HG02973 (cell line): Measurements from ENCODE around the gene MSH5.
A peak's percentile ranks its signal among the peaks of the same experiment; 100 is the strongest.

Experiments
- ATAC-seq: cut with Tn5 transposase; IDR thresholded peaks from one replicate; pipeline ENCODE4 v1.9.1; 2021; ENCODE audit warnings: moderate library complexity; ENCODE audit not compliant: unreplicated experiment

Gene MSH5

DNA sequence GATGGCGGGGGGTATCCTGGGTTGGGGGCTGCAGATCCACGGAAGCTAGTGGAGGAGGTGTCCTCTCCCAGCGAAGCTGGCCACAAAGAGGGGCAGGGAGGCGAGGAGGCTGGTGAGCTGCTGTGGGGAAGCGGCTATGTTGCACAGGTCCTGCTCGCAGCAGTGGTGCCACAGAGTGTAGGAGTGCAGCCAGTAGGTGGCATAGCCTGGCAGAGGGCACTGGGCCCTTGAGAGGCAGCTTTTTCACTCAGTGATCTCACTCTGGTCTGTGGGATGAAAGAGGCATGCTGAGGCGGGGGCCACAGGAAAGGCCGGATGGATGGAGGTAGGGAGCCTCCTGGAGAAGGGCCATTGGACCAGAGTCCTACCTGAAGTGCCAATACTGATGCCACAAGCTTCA lies 27.5 kb upstream of the MSH5 start:
- ATAC-seq: no peak

DNA sequence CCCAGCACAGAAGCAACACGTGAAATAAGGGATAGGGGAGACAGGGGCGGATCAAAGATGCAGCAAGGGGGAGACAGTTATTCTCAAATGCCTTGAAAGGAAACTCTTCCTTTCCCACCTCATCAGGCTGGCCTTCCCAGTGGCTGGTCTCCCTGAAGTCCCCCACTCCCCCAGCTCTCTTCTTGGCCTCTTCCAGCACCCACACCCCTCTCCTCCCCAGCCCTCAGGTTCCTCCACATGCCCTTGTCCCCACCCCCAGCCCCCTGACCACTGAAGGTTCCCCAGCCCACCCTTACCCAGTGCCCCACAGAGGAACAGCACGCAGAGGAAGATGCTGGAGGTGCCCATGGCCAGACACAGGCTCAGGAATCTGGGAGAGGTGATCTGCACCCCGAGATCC lies 26.3 kb upstream of the MSH5 start:
- no peak for ATAC-seq

DNA sequence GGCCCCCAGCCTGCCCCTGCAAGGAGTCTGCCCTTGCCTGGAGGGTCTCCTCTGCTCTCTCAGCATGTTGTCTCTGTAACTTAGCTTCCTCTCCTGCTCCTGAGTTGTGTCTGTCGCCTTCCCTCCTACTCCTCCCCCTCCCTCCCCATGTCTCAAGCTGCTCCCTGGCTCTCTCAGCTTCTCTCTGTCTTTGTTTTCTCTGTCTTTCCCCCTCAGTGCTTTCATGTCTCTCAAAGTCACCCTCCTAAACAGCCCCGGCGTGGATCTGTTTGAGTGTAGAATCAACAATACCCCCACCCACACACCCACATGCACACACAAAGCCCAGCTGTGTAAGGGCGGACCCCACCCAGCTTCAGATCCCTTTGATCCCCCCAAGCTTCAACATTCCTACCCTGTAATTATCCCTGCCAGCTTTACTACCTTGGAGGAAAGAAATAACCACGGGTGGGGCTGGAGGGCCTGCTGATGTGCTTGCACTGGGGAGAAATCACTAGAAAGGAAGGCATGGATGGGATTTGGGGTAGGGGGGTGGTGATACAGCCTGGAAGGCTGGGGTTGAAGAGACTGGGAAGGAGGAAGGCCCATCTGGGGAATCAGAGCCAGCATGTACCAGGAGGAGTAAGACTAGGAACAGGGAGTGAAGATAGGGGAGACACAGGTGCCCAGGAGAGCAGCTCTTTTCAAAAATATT lies 25.7 kb upstream of the MSH5 start:
- no peak for ATAC-seq

DNA sequence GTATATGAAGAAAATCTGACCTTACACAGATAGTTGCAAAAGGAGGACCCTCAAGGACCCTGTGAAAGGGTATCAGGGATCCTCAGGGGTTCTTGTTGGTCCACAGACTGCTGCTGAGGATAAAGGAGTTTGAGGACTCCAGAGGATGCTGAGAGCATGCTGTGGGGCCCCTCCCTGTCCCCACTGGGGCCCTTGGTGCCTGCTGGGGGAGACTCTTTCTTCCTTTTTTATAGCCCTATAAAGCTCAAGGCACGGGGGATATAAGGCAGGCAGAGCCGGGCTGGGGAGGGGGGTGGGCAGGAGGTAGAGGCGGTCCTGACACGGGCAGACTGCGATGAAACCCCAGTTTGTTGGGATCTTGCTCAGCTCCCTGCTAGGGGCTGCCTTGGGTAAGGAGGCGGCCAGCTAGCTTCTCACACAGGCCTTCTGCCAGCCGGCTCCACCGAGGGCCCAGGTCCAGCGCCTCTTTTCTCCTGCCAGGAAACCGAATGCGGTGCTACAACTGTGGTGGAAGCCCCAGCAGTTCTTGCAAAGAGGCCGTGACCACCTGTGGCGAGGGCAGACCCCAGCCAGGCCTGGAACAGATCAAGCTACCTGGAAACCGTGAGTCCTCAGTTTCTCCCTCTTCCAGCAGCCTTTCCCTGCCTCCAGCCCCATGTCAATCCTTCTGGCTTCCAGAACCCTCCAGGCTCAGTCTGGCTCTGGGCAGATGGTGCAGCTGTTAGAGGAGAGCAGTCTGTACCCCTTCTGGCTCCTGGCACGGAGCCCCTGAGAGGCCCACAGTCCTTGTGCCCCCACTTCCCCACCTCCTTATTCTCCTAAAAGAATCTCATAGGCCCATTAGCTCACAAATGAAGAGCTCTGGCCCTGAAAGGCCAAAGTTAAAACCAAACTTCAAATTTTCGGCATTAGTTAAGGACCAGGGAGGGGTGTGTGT lies 24.5 kb upstream of the MSH5 start, which contains the start of gene LY6G6D:
Gene LY6G6D (plus strand): TSS at position 327 of the 937 bp plus-strand sequence. CDS start 8 bp downstream, at position 335.
- ATAC-seq: no peak

DNA sequence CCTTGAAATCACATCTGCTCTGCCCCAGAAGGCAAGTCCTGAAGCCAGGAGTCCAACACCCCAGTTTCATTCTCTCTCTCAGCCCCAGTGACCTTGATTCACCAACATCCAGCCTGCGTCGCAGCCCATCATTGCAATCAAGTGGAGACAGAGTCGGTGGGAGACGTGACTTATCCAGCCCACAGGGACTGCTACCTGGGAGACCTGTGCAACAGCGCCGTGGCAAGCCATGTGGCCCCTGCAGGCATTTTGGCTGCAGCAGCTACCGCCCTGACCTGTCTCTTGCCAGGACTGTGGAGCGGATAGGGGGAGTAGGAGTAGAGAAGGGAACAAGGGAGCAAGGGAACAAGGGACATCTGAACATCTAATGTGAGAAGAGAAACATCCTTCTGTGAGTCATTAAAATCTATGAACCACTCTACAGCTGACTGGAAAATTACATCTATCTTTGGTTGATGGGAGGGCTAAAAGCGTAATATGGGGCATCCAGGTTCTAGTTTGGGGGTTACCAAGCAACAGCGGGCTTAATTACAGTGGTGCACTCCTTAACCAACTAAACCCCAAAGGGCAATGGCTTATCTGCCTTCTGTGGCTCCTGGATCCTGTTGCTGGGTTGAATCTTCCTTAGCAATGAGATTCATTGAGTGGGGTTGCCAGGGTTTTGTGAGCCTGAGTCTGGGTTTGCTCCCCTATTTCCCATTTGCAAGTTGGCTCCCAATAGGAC lies 22.1 kb upstream of the MSH5 start:
- ATAC-seq: no peak

DNA sequence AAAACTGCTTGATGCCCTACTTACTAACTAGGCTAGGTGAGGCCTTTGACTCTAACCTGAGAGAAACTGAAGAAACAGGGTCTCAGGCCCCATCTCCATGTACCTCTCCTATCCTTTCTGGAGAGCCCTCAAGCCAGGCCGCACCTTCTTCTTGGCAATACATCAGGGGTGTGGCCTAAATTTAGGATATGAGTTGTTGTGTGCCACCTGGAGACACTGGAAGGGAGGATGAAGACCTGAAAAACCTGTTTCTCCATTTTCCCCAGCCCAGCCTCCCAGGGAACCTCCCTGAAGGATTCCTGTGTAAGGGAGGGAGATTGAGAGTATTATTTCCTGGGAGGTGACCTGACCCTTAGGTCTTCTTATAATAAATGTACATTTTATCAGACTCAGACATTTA lies 21.5 kb upstream of the MSH5 start:
- ATAC-seq: no peak

DNA sequence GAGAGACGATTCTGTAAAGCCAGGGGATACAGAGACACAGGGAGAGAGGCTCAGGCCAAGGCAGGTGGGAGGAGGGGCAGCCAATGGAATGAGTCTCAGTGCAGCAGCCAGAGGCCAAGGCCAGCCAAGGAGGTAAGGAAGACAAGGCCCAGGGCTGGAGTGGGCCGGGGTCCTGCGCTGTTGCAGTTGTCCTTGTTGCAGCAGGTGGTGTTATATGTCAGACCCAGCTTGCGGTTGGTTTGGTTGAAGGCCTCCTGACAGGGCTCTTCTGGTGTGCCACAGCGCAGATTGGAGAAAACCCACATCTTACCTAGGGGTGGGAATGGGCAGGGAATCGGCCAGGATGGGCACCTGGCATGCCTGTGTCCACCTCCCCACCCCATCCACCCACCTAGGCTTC lies 20.8 kb upstream of the MSH5 start:
- no peak for ATAC-seq

DNA sequence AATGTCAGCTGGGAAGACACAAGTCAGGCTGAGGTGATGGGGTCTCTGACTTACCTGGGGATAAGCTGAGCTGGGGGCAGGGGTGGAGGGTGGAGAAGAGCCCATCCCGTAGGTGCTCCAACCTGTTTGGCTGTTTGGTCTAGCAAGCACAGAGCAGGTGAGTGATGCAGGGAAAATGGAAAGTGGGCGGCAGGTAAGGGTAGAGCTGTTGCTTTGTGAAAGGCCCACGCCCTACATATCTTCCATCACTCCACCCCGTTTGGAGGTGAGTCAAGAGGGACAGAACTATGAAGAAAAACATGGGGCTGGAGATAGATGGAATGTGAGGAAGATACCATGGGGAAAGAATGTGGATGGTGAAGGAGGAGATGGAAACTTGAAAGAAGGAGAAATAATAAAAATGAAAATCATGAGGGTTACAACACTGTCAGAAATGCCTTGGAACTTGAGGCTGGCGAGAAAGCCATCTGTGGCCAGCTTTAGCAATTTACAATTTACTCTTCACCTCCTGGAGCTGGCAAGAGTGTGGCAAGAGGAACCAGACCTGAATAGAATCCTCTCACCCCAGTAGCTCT lies 19.5 kb upstream of the MSH5 start:
- ATAC-seq: no peak

DNA sequence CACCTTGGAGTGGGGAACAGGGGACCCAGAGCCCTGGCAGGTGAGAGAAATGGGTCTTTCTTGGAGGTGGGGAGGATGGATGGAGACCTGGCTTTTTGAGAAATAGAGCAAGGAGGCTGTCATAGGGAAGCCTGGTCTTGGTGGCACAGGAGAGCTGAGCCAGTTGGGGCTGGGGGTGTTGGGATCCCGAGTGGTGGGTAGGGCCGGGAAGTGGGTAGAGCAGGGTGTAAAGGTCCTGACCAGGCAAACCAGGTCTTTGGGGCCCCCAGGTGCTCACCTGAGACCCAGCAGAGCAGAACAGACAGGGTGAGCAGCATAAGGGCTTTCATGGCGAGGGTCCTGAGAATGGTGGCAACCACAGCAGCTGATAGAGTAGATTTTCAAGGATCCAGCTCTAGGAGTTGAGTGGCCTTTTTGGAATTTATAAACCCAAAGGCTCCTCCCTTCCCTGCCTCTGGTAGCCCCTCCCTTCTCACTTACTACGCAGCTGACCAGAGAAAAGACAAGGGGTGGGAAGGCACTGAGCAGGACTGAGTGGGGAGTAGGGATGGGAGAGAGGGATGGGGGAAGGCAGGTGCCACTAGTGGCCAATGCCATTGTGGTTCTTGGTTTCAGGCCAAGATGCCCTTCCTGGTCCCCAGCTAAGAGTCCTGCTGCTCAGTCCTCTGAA lies 18.3 kb upstream of the MSH5 start, which contains the start of gene LY6G6C:
Gene LY6G6C (minus strand): TSS at position 396 of the 670 bp plus-strand sequence. CDS start 67 bp downstream, at position 329.
- no peak for ATAC-seq

DNA sequence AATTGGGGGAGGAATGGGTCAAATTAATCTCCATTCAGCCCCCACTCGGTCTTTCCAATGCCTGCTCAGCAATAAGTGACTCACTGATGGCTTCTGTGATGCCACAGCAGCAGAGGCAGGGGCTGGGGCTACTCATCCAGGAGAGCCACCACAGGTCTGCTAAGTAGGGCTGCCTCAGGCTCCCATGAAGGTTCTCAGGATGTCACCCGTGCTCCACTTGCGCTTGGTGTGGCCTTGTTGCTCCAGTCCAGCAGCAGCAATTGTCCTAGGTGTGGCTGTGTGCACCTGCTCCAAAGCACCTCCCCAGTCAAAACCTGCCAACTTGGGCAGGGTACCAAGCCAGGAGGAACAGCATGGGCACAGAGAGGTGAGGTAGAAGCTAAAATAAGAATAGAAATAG lies 17.6 kb upstream of the MSH5 start:
- no peak for ATAC-seq

DNA sequence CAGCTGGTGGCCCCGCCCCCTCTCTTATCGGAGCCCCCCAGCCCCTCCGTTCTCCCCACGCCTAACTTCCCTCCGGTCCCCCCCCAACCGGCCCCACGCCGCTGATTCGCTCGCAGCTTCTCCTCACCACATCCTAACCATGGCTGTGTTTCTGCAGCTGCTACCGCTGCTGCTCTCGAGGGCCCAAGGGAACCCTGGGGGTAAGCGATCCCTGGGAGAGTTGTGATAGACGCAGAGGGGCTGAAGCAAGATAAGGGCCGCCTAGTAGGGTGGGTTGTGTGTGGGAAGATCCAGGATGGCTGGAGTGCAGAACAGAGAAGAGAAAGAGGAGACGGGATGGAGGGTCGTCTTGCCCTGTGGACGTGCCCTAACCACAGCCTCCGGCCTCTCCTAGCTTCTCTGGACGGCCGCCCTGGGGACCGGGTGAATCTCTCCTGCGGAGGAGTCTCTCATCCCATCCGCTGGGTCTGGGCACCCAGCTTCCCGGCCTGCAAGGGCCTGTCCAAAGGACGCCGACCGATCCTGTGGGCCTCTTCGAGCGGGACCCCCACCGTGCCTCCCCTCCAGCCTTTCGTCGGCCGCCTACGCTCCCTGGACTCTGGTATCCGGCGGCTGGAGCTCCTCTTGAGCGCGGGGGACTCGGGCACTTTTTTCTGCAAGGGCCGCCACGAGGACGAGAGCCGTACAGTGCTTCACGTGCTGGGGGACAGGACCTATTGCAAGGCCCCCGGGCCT lies 16.4 kb upstream of the MSH5 start, which contains the start of gene MPIG6B:
Gene MPIG6B (plus strand): TSS at position 129 of the 735 bp plus-strand sequence. CDS start 11 bp downstream, at position 140.
- no peak for ATAC-seq

DNA sequence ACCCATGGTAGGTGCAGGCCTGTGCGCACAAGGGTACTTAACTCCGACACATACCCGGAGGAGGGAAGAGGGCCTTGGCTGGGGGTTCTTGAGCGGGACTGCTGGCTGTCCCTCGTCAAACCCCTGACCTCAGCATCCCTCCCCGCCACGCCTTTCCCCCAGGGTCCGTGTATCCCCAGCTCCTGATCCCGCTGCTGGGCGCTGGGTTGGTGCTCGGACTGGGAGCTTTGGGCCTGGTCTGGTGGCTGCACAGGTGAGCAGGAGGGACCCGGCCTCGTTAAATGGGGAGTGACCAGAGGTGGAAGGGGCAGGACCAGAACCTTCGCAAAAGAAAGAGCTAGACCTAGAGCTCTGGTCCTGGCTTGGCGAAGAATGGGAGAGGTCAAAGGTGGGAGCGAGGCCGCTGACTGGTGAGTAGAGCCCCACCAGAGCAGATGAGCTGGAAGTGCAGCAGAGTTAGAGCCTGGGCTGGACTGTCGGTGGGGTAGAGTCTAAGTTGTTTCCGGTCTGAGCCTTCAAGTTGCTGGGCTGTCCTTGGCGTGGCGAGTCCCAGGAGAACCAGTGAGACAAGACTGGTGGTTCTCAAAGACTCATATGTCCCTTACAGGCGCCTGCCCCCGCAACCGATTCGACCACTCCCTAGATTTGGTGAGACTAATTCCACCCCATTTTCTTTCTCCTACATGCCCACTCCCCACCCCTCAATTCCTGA lies 15.7 kb upstream of the MSH5 start:
- no peak for ATAC-seq

DNA sequence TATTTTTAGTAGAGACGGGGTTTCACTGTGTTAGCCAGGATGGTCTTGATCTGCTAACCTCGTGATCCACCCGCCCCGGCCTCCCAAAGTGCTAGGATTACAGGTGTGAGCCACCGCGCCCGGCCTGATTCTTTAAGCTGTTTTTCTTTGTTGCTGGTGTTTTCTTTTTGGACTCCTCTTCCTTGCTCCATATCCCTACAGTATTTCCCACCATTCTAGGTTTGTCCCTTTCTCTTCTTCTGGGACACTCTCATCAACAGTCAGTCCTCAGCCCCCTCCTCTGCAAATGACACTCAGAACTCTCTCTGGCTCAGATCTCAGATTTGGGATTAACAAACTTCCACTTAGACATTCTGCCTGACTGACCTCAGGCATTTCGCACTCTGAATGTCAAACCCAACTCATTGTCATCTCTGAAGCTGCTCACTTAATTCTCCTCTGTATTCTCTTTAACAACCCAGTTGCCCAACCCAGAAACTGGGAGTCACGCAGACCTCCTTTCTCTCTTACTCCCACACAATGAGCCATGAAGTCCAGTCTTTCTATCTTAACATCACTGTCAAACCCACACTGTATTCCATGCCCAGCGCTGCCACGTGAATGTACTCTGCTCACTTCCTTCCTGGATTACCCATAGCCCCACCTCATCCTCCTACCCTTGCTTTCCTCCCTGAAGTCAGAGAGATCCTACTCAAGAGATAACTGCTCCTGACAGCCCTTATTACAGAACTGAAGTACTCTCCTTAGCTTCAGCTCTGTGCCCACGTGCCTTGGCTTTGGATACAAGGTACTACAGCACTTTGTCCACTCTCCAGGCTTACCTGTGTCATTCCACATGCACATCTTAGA lies 14.1 kb upstream of the MSH5 start:
- no peak for ATAC-seq

DNA sequence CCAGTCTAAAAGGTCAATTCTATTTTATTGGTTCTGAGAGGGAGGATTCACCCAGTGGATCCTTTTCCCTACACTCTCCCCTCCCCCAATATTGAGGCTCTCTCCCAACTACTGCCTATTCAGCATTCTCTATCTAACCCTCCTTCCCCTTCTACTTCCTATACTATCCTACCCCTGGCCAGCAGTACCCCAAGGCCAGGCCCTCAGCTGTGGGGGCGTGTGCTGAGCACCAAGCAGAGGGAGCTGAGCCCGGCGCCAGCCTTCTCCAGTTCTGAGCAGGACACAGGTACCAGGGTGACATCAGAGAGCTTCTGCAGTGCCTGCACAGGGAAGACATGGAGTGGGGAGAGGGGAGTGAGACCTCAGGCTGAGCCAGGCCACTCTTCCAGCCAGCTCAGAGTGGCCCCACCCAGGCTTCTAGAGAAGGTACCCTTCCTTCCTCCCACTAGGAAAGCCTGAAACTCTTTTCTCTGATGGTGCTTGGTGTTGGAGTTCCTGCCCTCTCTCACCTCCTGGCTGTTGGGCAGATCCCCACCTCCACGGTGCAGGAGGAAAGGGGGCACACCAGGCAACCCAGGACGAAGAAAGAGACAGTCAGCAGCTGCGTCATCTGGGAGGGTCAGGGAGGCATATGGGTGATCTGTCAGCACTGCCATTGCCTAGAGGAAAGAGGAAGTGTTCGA lies 12.6 kb upstream of the MSH5 start:
- ATAC-seq: peak; percentile 54

DNA sequence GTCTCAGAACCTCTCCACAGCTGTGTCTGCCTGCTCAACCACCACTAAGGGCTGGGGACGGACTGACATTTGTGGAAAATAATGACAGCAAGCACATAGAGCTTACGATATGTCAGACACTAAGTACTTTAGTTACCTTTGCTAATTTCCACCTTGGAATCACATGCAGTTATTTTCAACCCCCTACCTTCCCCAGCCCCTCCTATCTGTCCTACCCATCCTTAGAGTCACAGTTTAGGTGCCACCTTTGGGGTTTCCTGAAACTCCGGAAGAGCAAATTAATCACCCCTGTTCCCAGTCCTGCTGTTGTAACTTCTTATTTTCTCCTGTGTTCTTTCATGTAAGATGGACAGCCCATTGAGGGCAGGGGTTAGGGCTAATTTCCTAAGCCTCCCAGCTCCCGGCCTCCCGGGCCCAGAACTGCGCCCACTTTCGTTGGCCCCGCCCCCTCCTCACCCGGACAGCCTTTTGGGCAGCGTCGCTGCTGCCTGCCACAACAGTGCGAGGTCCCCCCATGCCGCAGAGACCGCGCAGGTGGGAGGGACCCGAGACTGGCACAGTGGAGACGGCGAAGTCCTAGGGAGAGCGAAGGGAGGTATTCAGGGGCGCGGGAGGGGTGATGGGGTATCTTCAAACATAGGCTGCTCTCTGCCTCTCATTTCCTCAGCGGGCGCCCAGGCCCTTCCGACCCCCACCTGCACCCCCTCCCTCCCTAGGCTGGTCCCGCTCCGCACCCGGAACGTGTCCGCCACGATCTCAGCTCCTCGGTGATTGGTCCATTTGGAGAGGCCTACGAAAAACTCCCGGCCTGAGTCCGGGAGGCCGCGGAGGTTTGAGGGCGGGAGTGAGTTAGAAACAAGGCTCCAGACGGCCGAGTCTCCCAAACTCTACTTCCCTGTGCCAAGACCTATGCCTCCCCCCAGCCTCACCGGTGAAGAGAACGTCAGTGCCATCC lies 11.8 kb upstream of the MSH5 start:
- ATAC-seq: no peak

DNA sequence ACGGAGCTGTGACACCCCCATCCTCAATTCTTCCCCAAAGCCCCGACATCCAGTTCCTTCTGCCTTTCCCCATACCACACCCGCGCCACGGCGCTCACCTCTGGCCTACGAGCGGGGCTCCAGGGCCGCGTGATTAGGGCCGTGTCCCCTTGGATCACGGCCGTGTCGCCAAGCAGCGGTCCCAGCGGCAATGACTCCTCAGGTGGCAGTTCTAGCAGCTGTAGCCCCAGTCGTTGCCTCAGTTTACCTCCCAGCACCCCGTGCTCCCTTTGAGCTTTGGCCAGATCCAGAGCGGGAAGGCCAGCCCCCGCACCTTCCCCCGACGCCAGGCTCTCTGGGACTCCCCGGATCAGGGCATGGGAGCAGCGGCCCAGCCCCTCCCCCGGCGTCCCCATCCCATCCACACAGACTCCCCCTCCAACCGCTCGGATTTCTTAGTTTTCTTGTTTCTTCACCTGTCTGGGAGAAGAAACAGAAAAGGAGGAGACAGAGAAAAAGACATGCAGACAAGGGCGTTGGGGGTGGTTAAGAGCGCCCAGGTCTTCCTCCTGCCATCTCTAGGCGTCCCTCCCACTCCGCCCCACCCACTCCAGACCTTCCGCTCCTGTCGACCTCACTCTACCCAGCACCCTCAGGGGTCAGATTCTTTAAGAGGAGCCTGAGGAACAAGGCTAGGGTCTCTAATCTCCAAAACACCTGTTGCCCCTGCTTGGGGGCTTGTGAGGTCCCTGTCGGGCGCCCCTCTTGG lies 10.9 kb upstream of the MSH5 start, which contains the start of gene DDAH2:
Gene DDAH2 (minus strand): TSS at position 533 of the 748 bp plus-strand sequence. CDS start 138 bp downstream, at position 395.
- no peak for ATAC-seq
